Activated naive CD4-positive, alpha-beta T cell (primary cell): Measurements from ENCODE around the gene UPB1.
"Not testable (repeated sequence)": the region's sequence is repeated elsewhere in the genome, so short reads cannot be mapped to it uniquely, and the experiment has no call there.

ENCODE experiments used
- DNase-seq, 4 experiments: peaks; one replicate each; lab custom pipeline; 2025; lab: John Stamatoyannopoulos, UW

Gene UPB1

DNA sequence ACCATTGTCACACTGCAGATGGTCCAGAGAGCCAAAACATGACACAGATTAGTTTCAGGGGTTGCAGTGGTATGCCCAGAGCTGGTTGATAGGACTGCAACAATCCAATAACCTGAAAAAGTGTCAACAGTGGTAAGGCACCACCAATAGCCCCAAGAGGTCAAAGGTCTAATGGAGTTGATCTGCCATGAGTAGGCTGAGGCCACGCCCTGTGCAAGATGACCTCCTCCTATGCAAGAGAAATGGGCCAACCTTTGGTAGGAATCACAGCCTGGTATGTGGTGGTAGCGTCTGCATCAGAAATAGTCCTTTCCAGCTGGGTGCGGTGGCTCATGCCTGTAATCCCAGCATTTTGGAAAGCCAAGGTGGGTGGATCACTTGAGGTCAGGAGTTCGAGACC, 40.2 kb downstream of the UPB1 start:
- no peak for DNase-seq

DNA sequence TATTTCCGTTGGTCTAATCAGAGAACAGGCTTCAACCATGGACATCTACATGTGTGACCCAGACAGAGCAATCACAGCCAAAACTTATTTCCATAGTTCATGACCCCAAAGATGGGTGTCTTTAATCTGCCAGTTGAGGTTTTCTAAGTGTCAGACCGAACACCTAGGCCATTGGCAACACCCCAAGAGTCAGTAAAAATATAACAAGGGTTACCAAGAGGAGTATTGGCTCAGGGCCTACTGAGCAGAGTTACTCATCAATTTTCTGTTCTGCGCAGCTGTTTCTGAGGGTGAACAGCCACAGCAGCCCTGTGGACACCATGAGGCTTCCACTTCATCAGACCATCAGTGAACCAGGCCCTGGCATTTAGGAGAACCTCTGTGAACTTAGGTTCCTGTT, 41.0 kb downstream of the UPB1 start:
- no peak for DNase-seq

DNA sequence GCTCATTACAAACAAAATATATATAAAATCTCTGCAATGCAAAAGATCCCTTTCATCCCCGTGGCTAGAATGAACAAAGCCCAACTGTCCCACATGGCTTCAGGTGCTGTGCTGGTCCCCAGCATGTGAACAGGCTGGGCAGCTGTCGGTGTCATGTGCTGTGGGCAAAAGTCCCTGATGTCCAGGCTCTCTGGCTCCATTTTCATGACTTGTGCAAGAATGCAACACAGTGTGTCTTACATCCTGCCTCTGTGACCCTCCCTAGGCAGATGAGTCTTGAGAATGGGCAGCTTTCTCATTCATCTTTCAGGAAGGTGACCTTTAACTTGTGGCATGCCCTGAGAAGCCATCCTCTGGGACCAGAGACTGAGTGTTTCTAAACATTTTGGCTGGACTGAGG, 45.3 kb downstream of the UPB1 start:
- DNase-seq: no peak

DNA sequence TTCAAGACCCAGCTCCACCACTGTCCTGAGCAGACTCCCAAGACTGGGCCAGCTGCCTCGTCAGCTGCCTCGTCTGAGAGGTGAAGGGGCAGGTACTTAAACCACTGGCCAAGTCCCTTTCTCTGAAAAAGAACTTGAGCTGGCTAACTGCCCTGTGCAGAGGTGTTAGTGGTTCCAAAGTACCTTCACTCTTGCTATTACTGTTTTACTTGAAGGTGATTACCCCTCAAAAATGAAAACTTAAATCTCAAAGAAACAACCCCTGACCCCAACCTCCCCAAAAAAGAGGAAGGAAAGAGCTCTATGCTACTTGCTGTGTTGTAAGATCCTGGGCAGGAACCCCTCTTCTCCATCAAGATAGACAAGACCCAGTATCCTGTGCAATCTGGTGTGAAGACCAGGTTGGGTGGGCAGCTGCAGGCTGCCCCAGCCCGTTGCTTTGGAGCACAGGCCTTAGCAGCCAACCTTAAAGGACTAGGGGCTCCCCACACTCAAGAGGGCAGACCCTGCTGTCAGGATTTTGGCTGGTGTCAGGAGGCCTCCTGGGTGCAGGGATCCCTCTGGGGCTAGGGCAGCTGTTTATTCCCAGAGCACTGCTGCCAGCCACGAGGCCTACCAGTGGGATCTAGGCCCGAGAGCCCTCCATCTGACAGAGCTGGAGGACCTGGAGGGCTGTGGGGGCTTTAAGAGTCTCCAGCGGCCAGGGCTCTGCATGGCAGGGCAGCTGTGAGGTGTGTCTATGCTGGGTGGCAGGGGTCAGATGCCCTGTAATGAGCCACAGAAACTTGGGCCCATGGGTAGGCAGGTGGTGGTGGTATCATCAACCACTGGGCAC, 46.8 kb downstream of the UPB1 start:
- no peak for DNase-seq

DNA sequence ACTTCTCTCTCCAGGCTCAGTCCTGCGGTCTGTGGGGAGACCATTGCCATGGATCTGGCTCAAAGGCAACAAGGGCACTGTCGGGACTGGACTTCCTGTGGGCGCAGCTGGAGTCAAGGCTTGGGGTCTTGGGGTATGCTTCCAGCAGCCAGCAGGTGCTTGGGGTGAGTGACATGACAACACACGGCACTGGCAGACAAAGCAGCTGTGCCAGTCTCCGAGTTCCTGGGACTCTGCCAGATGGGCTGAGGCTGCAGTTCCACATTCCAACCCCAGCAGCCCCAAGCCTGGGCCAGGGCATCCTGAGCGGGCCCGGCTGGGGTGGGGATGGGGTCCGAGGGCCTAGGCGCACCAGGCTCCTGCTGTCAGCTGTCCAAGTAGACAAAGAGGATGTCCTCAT, 47.5 kb downstream of the UPB1 start:
- DNase-seq: no peak

DNA sequence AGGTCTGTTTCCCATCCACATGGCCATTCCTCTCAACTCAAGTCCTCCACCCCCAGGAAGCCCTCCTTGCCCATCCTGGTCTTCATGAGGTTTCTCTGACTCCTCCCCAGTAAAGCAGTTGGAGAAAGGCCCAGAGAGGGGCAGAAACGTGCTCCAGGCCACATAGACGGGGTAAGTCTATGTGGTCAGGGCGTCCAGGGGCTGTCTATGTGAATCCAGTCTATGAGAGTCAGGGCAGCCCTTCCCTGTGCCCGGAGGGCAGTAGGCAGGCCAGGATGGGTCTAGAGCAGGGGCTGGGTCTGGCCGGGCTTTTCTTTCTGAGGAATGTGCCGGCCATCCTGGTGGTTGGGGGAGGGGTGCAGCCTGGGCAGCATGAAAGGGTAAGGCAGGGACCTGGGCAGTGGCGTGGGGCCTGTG, 48.1 kb downstream of the UPB1 start:
- DNase-seq: no peak

DNA sequence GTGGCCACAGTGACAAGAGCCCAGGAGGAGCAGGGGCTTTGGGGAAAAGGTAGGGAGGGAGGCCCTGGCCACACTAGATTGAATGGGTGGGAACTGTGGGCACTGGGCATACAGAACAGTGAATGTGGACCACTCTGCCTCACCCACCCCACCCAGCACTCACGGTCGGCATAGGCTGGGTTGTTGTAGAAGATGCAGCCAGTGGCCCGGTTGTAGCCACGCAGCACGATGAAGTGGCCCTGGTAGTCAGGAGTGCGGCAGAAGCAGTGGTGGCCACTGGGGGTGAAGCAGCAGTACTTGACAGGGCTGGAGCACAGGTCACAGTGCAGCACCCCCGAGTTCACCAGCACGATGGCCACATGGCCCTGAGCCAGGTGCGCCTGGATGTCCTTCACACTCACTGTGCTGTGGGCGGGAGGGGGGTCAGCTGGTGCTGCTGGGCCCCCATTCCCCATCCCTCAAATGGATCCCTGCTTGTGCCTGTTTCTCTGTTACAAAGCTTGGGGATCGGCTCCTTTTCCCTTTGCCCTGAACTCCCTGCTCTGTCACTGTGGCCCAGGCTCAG, 48.6 kb downstream of the UPB1 start:
- no peak for DNase-seq

DNA sequence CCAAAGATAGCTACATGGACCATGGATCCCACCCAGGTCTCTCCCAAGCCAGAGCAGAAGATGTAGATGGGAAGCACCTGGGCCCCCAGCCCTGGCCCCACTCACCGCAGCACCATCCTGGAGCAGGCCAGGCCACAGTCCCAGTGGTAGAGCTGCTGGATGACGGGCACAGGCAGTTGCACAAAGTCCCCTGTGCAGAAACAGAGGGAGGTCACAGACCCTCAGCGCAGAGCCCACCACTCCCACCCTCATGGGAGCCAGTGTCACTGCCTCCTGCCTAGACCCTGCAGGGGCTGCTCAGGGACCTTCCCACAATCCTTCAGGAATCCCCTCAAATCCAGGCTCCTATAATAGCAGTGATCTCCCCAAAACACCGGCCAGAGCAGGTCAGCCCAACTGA, 53.7 kb downstream of the UPB1 start:
- DNase-seq: no peak

DNA sequence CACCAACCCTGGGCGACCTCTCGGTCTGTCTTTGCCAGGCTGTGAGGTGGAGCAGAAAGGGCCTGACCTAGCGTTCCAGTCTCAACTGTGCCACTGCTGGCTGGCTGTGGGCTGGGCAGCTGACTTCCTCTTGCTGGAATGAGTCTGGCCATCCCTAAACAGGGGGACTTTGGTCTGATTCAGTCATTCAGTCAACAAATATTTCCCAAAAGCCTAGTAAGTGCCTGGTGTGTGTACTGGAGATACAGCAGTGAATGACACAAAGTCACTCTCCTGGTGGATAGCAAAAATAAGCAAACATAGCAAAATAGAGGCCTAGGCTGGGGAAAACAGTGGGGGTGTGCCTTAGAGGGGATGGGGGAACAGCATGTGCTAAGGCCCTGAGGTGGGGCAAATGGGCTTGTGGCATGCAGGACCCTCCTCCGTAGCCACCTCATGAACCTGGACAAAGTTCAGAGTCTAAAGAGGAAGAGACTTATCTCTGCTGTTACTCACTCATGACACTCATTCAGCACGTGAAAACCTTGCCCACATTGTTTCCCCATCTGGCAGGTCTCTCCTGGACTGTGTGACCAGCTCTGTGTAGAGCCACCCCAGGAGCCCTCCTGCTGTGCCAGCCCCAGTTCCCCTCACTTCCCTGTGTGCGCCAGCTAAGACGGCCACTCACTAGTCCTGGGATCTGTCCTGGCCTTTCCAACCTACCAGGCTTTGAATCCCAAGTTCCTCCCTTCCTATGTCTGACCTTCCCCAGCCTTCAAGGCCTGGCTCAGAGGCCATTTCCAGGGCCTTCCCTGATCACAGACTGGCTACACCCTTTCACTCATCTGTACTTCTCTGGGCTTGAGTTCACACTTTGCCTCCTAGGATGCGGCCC, 55.1 kb downstream of the UPB1 start:
- no peak for DNase-seq

DNA sequence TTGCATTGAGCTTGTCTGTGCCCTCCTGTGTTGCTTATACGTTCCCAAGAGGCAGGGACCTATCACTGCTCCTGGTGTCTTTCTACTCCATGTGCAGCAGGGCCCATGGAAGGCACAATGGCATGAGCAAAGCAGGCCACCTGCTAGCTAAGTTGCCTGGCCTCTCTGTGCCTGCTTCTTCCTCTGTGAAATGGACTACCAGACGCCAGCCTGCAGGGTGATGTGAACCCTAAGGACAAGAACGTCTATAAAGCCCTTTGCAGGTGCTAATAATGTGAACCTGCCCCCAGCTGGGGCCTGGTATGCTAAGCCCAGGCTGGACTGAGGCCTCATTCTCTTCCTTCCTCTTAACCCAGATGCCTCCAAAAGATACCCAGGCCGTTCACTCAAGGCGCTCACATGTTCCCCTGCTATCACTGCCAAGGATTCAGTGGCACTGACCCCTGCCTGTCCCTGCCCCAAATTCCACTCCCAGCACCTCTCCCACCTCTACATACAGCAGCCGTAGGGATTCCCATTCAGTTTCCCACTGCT, 55.8 kb downstream of the UPB1 start:
- DNase-seq: no peak

DNA sequence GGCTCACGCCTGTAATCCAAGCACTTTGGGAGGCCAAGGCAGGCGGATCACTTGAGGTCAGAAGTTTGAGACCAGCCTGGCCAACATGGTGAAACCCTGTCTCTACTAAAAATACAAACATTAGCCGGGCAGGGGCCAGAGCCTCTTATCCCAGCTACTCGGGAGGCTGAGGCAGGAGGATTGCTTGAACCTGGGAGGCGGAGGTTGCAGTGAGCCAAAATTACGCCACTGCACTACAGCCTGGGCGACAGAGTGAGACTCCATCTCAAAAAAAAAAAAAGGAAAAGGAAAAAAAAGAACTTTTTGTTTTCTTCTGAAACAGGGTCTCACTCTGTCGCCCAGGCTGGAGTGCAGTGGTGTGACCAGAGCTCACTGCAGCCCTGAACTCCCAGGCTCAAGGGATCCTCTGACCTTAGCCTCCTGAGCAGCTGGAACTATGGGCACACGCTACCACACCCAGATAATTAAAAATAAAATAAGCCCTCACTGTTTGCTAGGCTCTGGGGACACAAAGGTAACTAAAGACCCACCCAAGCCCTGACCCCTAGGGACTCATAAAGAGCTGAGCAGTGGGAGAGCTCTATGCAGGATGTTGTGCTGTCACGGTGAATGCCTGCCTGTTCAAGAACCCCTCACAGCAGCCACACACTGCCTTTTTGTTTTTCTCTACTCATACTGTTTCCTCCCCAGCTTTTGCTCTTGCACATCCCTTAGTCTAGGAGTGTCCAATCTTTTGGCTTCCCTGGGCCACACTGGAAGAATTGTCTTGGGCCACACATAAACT, 57.6 kb downstream of the UPB1 start:
- not testable (repeated sequence) for DNase-seq

DNA sequence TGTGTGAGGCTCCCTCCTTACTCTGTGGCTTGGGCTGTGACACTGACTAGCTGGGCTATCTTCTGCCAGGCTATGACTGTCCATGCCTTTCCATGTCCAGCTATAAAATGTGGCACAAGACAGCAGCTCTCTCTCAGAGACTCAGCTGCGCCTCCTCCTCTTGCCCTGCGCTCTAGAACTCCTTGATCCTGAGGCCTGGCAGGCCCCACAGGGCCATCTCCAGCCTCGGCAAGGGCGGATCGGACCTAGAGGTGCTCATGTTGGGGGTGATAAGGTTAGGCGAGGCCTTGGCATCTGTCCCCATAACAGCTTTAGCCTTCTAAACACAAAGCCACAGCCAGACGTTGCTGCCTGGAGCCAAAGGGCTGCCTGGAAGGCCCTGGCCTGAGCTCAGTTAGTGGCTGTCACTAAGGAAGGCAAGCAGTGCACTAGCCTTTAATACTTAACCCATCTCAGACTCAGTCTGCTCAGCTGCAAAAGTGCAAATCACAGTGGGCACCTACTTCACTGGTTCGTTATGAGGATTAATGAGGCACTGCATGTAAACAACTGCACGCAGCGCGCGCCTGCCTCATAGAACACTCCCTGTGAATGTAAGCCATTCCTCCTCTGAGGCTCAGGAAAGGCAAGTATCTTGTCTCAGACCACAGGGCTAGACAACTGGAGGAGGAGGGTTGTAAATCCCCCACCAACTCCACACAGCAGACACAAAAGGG, 58.6 kb downstream of the UPB1 start:
- no peak for DNase-seq

DNA sequence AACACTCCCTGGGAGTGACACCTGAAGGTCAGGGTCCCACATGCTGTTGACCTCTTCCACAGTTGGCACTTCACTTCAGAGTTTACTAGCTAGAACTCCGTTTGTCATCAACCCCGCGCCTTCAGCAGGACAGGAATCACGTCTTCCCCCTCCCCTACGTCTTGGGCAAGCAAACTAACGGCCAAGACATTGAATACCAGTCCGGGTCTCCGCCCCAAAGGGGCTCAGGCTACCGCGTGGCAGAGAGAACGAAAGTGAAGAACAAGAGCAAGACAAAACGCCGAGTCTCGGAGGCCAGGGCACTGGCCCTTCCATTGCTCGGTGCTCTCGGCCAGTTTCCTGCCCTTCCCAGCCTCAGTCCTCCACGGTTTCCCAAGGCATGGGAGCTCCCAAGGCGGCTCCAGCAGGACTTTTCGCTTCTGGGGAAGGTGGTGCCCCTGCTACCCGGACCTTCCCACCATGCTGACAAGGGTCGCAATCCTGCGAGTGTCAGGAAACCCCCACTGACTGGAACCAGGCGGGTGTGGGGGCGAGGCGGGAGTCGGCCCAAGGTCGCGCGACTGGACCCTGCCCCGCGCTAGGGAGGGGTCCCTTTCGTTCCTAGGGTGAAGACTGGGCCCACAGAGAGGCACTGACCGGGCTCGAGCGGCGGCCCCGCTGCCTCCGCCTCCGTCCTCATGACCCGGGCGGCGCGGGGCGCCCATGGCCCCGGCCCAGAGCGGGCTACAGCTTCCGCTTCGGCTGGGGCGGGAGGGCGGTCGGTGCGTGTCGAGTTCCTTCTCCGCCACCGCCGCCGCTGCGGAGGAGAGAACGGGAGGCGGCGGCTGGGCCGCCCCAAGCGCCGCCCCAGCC, 59.4 kb downstream of the UPB1 start, which contains the start of gene GUCD1:
Gene GUCD1 (minus strand): TSS at position 826 of the 852 bp plus-strand sequence. CDS start 147 bp downstream, at position 679.
- DNase-seq: peak in 2 of 4 experiments; percentile 42 to 48

DNA sequence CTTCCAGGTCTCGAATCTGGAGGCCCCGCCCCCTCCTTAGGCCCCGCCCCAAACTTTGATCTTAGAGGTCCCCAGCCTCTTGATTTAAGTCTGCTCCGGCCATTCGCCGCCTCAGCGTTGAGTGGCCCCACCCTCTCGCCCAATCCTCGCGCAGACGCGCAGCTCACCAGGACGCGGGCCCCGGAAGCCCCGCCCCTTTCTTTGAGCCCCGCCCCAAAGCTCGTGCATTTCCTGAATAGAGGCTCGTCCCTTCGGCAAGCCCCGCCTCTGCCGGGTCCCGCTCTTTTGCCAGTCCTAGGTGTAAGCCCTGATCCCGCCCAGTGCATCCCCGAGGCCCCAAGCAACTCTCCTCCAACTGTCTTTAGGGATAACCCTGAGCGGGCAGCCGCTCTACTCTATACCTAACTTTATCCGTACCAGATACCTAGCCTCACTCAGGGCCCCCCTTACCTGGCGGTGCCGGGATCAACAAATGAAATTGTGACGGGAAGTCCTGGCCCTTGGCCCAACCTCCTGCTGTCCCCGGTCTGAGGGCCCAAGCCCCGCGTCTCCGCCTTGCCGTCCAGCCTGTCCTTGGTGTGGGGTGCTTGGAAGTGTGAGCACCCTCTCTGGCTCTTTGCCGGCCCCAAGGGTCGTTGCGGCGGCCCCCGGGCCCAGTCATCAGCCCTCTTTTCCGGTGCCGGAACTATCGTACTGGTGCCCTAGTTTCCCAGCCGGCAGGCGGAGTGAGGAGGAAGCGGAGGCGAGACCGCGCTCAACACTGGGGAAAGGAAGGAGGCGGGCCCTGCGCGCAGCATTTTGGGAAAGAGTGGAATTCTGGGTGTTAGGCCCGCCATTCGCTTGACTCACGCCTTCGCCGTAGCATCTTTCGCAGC, 60.3 kb downstream of the UPB1 start, which contains the start of gene SNRPD3:
Gene SNRPD3 (plus strand): TSS at position 835 of the 875 bp plus-strand sequence. CDS start 1,676 bp downstream, outside the sequence.
- peak; percentile 98 to 99 (median 99) for DNase-seq

DNA sequence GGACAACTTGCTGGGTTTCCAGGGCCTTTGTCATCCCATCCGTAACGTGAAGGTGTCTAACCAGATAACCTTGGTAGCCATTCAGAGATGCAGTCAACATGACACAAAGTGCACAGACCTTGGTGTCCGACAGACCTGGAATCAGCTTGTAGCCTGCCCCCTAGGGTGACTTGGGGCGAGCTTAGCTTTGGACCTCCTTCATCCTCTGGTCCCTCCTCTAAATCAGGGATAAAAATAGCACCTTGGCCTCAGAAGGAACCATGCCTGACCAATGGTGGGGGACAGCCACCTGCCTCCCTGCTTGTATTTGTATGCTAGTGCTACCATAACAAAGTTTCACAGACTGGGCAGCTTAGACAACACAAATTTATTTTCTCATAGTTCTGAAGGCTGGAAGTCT, 64.3 kb downstream of the UPB1 start:
- no peak for DNase-seq

DNA sequence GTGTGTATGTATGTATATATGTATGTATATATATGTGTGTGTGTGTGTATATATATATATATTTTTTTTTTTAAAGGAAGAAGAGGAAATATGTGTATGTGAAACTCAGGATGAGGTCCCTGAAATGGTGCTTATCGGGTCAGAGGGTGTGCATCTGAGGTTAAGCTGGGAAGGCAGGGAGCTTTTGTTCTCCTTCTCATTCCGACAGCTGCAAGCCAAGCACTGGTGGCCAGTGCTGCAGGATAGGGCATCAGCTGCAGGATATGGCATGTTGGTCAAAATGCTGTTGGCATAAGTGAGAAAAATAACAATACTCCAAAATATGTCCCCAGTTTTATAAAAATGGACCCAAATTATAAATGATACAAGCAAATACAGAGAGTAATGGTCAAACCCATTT, 68.1 kb downstream of the UPB1 start:
- DNase-seq: no peak

DNA sequence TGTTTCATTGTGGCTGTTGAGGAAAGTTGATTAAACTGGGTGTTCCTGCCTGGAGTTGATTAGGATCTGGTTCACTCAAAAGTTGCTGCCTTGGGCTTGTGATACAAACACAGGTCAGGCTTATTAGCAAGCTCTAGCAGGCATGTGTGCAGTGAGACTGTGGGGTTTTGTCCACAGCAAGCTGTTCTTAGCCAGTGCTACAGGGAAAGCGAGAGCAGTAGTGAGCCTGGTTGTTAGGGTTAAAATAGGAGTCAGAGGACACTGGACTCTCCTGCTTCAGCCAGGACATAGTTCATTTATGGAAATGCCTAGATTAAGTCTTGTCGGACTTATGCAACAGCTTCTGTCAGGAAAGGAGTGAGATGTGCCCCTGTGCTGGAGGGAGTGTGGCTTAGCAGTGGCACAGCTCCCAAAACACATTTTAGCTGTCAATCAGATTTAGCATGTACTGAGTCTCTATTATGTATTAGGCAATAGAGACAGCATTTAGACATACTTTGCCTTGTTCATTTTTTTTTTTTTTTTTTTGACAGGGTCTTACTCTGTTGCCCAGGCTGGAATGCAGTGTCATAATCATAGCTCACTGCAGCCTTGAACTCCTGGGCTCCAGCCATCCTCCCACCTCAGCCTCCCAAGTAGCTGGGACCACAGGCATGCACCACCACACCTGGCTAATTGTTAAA, 69.4 kb downstream of the UPB1 start:
- no peak for DNase-seq

DNA sequence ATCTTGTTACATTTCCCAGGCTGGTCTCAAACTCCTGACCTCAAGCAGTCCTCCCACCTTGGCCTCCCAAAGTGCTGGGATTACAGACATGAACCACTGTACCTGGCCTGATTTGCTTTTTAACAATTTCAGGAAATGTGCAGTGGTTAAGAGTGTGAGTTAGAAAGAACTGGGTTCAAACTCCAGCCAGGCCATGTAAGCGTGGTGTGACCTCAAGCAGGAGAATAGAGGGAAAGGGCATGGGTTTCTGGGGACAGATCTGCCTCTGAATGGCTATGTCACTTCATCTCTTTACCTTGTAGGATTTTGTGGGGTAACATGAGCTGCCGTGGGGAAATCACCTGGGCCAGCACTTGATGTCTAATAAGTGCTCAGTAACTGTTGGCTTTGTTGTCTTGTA, 69.9 kb downstream of the UPB1 start:
- no peak for DNase-seq
